ENCODE measurements around the gene APOB. TPM values are rescaled to one million over a fixed set of nuclear protein-coding genes. Genes with fewer than 3 reads are reported as not detected.

The APOB gene
- total RNA-seq, 1 donor from 2014 or later: 0.13 TPM

GRCh38 chr2:21028021-21028947 lies 15.6 kb downstream of the APOB start:
- TF ChIP-seq CTCF (IDR thresholded peaks at IDR 0.05; ENCODE audit: unreplicated experiment): no peak
- DNase-seq (ENCODE audit: low spot score in 2 of 2, unreplicated experiment in 2 of 2): no peak
- Mint-ChIP-seq H3K9me3 (peaks cover 4% of the 10 kb centered on the region), H3K27me3 (ENCODE audit: low read depth) (peaks cover 49% of the 10 kb centered on the region), H3K36me3 (no peaks in the 10 kb centered on the region), H3K4me1 (no peaks in the 10 kb centered on the region), H3K27ac (no peak overlapping the region), H3K4me3 (no peak overlapping the region)

GRCh38 chr2:21026479-21027282 lies 17.2 kb downstream of the APOB start:
- H3K9me3 Mint-ChIP-seq: peaks cover 4% of the 10 kb centered on the region
- H3K36me3 Mint-ChIP-seq: no peaks in the 10 kb centered on the region
- TF ChIP-seq CTCF (IDR thresholded peaks at IDR 0.05; ENCODE audit: unreplicated experiment): no peak
- DNase-seq (ENCODE audit: low spot score in 2 of 2, unreplicated experiment in 2 of 2): no peak
- no peaks in the 10 kb centered on the region for H3K4me1 Mint-ChIP-seq
- peaks cover 47% of the 10 kb centered on the region for H3K27me3 Mint-ChIP-seq (ENCODE audit: low read depth)
- H3K27ac Mint-ChIP-seq: no peak overlapping the region
- H3K4me3 Mint-ChIP-seq: no peak overlapping the region

- Mint-ChIP-seq H3K9me3 (peaks cover 4% of the 10 kb centered on the region), H3K36me3 (no peaks in the 10 kb centered on the region), H3K4me3 (no peak overlapping the region), H3K4me1 (no peaks in the 10 kb centered on the region), H3K27ac (no peak overlapping the region), H3K27me3 (ENCODE audit: low read depth) (peaks cover 42% of the 10 kb centered on the region)
- no peak for TF ChIP-seq CTCF (IDR thresholded peaks at IDR 0.05; ENCODE audit: unreplicated experiment)
- DNase-seq (ENCODE audit: low spot score in 2 of 2, unreplicated experiment in 2 of 2): no peak
Observed at GRCh38 chr2:21025690-21026478, 18.0 kb downstream of the APOB start.

GRCh38 chr2:21024722-21025389 lies 19.0 kb downstream of the APOB start:
- no peak overlapping the region for H3K4me3 Mint-ChIP-seq
- no peaks in the 10 kb centered on the region for H3K9me3 Mint-ChIP-seq
- no peaks in the 10 kb centered on the region for H3K4me1 Mint-ChIP-seq
- peaks cover 33% of the 10 kb centered on the region for H3K27me3 Mint-ChIP-seq (ENCODE audit: low read depth)
- DNase-seq (ENCODE audit: low spot score in 2 of 2, unreplicated experiment in 2 of 2): no peak
- TF ChIP-seq CTCF (IDR thresholded peaks at IDR 0.05; ENCODE audit: unreplicated experiment): no peak
- no peaks in the 10 kb centered on the region for H3K36me3 Mint-ChIP-seq
- no peak overlapping the region for H3K27ac Mint-ChIP-seq

GRCh38 chr2:21024198-21024597 lies 19.7 kb downstream of the APOB start:
- H3K36me3 Mint-ChIP-seq: no peaks in the 10 kb centered on the region

More at GRCh38 chr2:21024198-21024597, 19.7 kb downstream of the APOB start:
- no peaks in the 10 kb centered on the region for H3K9me3 Mint-ChIP-seq
- no peak overlapping the region for H3K27ac Mint-ChIP-seq
- no peak overlapping the region for H3K4me3 Mint-ChIP-seq
- TF ChIP-seq CTCF (IDR thresholded peaks at IDR 0.05; ENCODE audit: unreplicated experiment): no peak
- H3K4me1 Mint-ChIP-seq: no peaks in the 10 kb centered on the region
- DNase-seq (ENCODE audit: low spot score in 2 of 2, unreplicated experiment in 2 of 2): no peak
- peaks cover 29% of the 10 kb centered on the region for H3K27me3 Mint-ChIP-seq (ENCODE audit: low read depth)
